H1 (cell line): Measurements from ENCODE around the gene ABI1. TPM values are rescaled to one million over a fixed set of nuclear protein-coding genes. Genes with fewer than 3 reads are reported as not detected.

Experiments used
- CHD1 ChIP-seq: IDR thresholded peaks from 2 replicates; pipeline ENCODE4 v1.6.1; 2012; ENCODE audit warnings: low read depth, low read length, improper control_type of control experiment
- CTBP2 ChIP-seq: IDR thresholded peaks from 2 replicates; pipeline ENCODE4 v1.7.0; 2011; ENCODE audit warnings: borderline replicate concordance, mild to moderate bottlenecking, moderate library complexity, mixed read lengths, low read length; ENCODE audit not compliant: insufficient read depth, insufficient read length
- HDAC2 ChIP-seq, 2 experiments: fragments of 300-600 bp in 1 of 2; sonication (generic) in 1 of 2; IDR thresholded peaks; 2 replicates each; pipeline ENCODE4 v1.6.1; 2011 to 2012; ENCODE audit warnings: low read depth in 2 of 2, low read length in 2 of 2, mild to moderate bottlenecking in 2 of 2, moderate library complexity in 2 of 2, borderline replicate concordance in 1 of 2, inconsistent platforms in 1 of 2
- JUND ChIP-seq: IDR thresholded peaks from 2 replicates; pipeline ENCODE4 v1.6.1; 2011; ENCODE audit warnings: mild to moderate bottlenecking, improper control_type of control experiment, low read length
- MAFK ChIP-seq: IDR thresholded peaks from 2 replicates; pipeline ENCODE4 v1.6.1; 2012; ENCODE audit warnings: low read depth, mild to moderate bottlenecking, improper control_type of control experiment, low read length
- POU5F1 ChIP-seq: IDR thresholded peaks from 2 replicates; pipeline ENCODE4 v1.6.1; 2011; ENCODE audit warnings: low read depth, mild to moderate bottlenecking, low read length, moderate library complexity
- RNF2 ChIP-seq: fragments of 200-900, 300-1000 bp; sonication (generic); IDR thresholded peaks from 2 replicates; pipeline ENCODE4 v1.7.1; 2016; ENCODE audit warnings: borderline replicate concordance, low read depth, mild to moderate bottlenecking, antibody characterized with exemption, low read length; ENCODE audit not compliant: poor library complexity, severe bottlenecking; ENCODE audit errors: missing control alignments
- RXRA ChIP-seq: IDR thresholded peaks from 2 replicates; pipeline ENCODE4 v1.6.1; 2011; ENCODE audit warnings: low read depth, mild to moderate bottlenecking, low read length, moderate library complexity; ENCODE audit not compliant: insufficient read depth
- SIN3A ChIP-seq, 2 experiments: IDR thresholded peaks in 1 of 2; conservative IDR thresholded peaks in 1 of 2; 2 replicates each; pipeline ENCODE4 v1.6.1; 2011 to 2012; ENCODE audit warnings: low read length in 2 of 2, improper control_type of control experiment in 1 of 2, low read depth in 1 of 2, mild to moderate bottlenecking in 1 of 2
- SRF ChIP-seq: IDR thresholded peaks from 2 replicates; pipeline ENCODE4 v1.6.1; 2011; ENCODE audit warnings: mild to moderate bottlenecking, low read depth, low read length, moderate library complexity
- TAF1 ChIP-seq: IDR thresholded peaks from 2 replicates; pipeline ENCODE4 v1.6.1; 2011; ENCODE audit warnings: mild to moderate bottlenecking, low read depth, low read length
- TAF7 ChIP-seq: optimal IDR thresholded peaks from 2 replicates; pipeline ENCODE3; 2011; ENCODE audit warnings: low read depth, mild to moderate bottlenecking, inconsistent platforms, low read length, moderate library complexity, borderline replicate concordance
- TBP ChIP-seq: IDR thresholded peaks from 2 replicates; pipeline ENCODE4 v1.6.1; 2011; ENCODE audit warnings: low read depth, low read length, improper control_type of control experiment
- polyA plus RNA-seq, 7 experiments: library from polyadenylated mRNA; depleted of rRNA in 3 of 7; stranded (reverse) in 5 of 7; unstranded in 2 of 7; fragments of >200 nt in 5 of 7; fragments of 200-250 nt in 2 of 7; gene quantifications; 1 replicate in 5 of 7; 2 replicates in 1 of 7; 4 replicates in 1 of 7; pipeline versions ENCODE4 v1.2.1 to v1.2.3, GENCODE V29; 2011 to 2013; ENCODE audit warnings: missing spikeins in 2 of 7, mixed read lengths in 2 of 7
- total RNA-seq: library from RNA; stranded (reverse); fragmentation: NEBNext Ultra II Directional; extraction: Animal tissue kit (Norgen Biotek cat#: 25700); gene quantifications from 2 replicates; pipeline ENCODE4 v1.2.1, GENCODE V29; 2021
- TF ChIP-seq, protein P1 (sequence below), 3 experiments: IDR thresholded peaks; 1 replicate in 2 of 3; 2 replicates in 1 of 3; pipeline versions ENCODE4 v1.5.1 to v1.6.1; 2011; ENCODE audit warnings: low read length in 3 of 3, mild to moderate bottlenecking in 3 of 3, inconsistent platforms in 2 of 3, low read depth in 1 of 3, moderate library complexity in 1 of 3; ENCODE audit not compliant: insufficient read depth in 1 of 3; ENCODE audit errors: control extremely low read depth in 1 of 3
- TF ChIP-seq, protein P2 (sequence below): IDR thresholded peaks from 2 replicates; pipeline ENCODE4 v1.6.1; 2012; ENCODE audit warnings: low read length, inconsistent platforms
- TF ChIP-seq, protein P3 (sequence below): IDR thresholded peaks from 2 replicates; pipeline ENCODE4 v1.6.1; 2011; ENCODE audit warnings: low read depth, mild to moderate bottlenecking, low read length; ENCODE audit not compliant: insufficient read depth
- TF ChIP-seq, protein P4 (sequence below): IDR thresholded peaks from 2 replicates; pipeline ENCODE4 v1.6.1; 2012; ENCODE audit warnings: inconsistent platforms

ABI1 gene
- total and polyA plus RNA-seq, 2 of the 8 experiments (the other 6 are each of a cell fraction or from before 2014, with no cell fraction given), result 35.4 to 37.0 TPM

DNA sequence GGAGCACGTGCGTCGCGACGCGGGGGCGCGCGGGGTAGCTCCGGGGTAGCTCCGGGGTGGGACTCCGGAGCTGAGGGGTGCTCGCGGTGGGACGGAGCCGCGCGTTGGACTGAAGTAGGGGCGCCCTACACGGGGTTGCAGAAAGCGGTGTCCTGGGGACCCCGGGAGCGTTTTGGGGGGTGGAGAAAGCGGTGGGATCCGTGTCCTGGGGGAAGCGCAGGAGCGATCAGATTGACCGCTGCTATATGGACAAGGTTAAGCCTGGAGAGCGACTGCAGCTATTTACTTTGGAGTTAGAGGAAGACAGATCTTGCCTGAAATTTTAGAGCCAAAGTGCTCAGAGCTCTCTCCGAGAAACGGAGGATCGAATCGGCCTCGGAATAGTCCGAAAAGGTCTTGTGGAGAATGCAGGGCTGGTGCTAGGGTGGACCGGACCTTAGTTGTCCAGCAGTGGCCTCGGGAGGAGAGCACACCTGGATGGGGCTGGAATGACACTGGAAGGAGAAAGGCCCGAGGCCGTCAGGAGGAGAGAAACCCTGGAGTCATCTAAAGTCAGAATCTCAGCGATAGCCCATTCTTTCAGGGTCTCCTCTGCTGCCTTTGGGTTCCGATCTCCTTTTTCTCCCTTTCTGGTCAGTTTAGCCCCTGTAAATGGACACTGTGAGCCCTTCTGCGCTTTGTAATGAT lies 162.7 kb downstream of the ABI1 start (continued):
- TF ChIP-seq RNF2 (no peak), JUND (no peak), HDAC2 (IDR thresholded peaks at IDR 0.05; ENCODE audit: borderline replicate concordance in 1 of 2, low read depth in 2 of 2, low read length in 2 of 2) (0 out of 4 replicates have a peak, but pooled peaks of 1 of the 2 experiments have one; percentile 10), TBP (no peak), POU5F1 (no peak), MAFK (no peak), SIN3A (conservative IDR thresholded peaks at IDR 0.05 in 1 of 2, IDR thresholded peaks at IDR 0.05 in 1 of 2; ENCODE audit: low read depth in 1 of 2, low read length in 2 of 2) (peak in 1 of 2 experiments; percentile 91; a peak in 1 of 4 replicates), RXRA (no peak), SRF (no peak), CTBP2 (no peak), TAF7 (no peak), TAF1 (no peak), CHD1 (no peak)
- TF ChIP-seq, protein P1, sequence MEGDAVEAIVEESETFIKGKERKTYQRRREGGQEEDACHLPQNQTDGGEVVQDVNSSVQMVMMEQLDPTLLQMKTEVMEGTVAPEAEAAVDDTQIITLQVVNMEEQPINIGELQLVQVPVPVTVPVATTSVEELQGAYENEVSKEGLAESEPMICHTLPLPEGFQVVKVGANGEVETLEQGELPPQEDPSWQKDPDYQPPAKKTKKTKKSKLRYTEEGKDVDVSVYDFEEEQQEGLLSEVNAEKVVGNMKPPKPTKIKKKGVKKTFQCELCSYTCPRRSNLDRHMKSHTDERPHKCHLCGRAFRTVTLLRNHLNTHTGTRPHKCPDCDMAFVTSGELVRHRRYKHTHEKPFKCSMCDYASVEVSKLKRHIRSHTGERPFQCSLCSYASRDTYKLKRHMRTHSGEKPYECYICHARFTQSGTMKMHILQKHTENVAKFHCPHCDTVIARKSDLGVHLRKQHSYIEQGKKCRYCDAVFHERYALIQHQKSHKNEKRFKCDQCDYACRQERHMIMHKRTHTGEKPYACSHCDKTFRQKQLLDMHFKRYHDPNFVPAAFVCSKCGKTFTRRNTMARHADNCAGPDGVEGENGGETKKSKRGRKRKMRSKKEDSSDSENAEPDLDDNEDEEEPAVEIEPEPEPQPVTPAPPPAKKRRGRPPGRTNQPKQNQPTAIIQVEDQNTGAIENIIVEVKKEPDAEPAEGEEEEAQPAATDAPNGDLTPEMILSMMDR (IDR thresholded peaks at IDR 0.05; ENCODE audit: control extremely low read depth in 1 of 3, insufficient read depth in 1 of 3, low read depth in 1 of 3, low read length in 3 of 3), result no peak
- TF ChIP-seq, protein P2, sequence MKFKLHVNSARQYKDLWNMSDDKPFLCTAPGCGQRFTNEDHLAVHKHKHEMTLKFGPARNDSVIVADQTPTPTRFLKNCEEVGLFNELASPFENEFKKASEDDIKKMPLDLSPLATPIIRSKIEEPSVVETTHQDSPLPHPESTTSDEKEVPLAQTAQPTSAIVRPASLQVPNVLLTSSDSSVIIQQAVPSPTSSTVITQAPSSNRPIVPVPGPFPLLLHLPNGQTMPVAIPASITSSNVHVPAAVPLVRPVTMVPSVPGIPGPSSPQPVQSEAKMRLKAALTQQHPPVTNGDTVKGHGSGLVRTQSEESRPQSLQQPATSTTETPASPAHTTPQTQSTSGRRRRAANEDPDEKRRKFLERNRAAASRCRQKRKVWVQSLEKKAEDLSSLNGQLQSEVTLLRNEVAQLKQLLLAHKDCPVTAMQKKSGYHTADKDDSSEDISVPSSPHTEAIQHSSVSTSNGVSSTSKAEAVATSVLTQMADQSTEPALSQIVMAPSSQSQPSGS, result no peak
- TF ChIP-seq, protein P3, sequence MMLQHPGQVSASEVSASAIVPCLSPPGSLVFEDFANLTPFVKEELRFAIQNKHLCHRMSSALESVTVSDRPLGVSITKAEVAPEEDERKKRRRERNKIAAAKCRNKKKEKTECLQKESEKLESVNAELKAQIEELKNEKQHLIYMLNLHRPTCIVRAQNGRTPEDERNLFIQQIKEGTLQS, result no peak
- TF ChIP-seq, protein P4, sequence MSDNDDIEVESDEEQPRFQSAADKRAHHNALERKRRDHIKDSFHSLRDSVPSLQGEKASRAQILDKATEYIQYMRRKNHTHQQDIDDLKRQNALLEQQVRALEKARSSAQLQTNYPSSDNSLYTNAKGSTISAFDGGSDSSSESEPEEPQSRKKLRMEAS, result peak; percentile 96
